IMR-90 (cell line): Measurements from ENCODE around the gene CECR2. TPM values are rescaled to one million over a fixed set of nuclear protein-coding genes. Genes with fewer than 3 reads are reported as not detected.

Experiments used
- ATAC-seq: fragments of 200-7000 bp; cut with Tn5 transposase; 2 replicates; pipeline ENCODE4 v1.9.1; 2020; ENCODE audit warnings: low read depth, mild to moderate bottlenecking, moderate library complexity
- BruUV-seq: library from RNA; stranded (reverse); fragments of 400-500 nt; replicated peaks from 2 replicates; lab custom pipeline; 2021; lab: Mats Ljungman, UMichigan
- CTCF ChIA-PET: fragments of 300-600 bp; formaldehyde crosslinking; extraction: SDS; loops from one replicate; lab custom pipeline; 2021; ENCODE audit warnings: antibody characterized with exemption; lab: Yijun Ruan, JAX
- POLR2A ChIA-PET: fragments of 300-600 bp; sonication (Branson Sonifier 250); formaldehyde crosslinking; loops from one replicate; lab custom pipeline; 2022; ENCODE audit warnings: antibody characterized with exemption; ENCODE audit not compliant: unreplicated experiment; lab: Charles Lee
- DNase-seq: peaks from one replicate; pipeline ENCODE4 v3.0.0; 2013
- H2AFZ ChIP-seq: replicated peaks from 2 replicates; pipeline ENCODE3; 2013; ENCODE audit warnings: low read length, mild to moderate bottlenecking; ENCODE audit not compliant: poor library complexity
- H2AK5ac ChIP-seq: 2 replicates; pipeline ENCODE4 v1.6.1; 2013; ENCODE audit warnings: low read depth, low read length, inconsistent platforms
- H2AK9ac ChIP-seq: replicated peaks from 2 replicates; pipeline ENCODE3; 2013; ENCODE audit warnings: mild to moderate bottlenecking, low read depth, low read length, moderate library complexity; ENCODE audit not compliant: poor library complexity
- H2BK120ac ChIP-seq: 2 replicates; pipeline ENCODE4 v1.6.1; 2013; ENCODE audit warnings: low read depth, low read length, inconsistent platforms
- H2BK15ac ChIP-seq: 3 replicates; pipeline ENCODE4 v1.6.1; 2013; ENCODE audit warnings: low read depth, low read length, inconsistent platforms
- H2BK20ac ChIP-seq: 2 replicates; pipeline ENCODE4 v1.6.1; 2013; ENCODE audit warnings: low read depth, mild to moderate bottlenecking, inconsistent platforms, low read length, moderate library complexity
- H2BK5ac ChIP-seq: 2 replicates; pipeline ENCODE4 v1.6.1; 2013; ENCODE audit warnings: mild to moderate bottlenecking, low read depth, low read length, inconsistent platforms; ENCODE audit not compliant: poor library complexity, severe bottlenecking
- H3K14ac ChIP-seq: replicated peaks from 2 replicates; pipeline ENCODE4 v1.6.1; 2013; ENCODE audit warnings: low read depth, low read length, inconsistent platforms
- H3K18ac ChIP-seq: 2 replicates; pipeline ENCODE4 v1.6.1; 2013; ENCODE audit warnings: low read depth, low read length, control low read depth
- H3K23ac ChIP-seq: 2 replicates; pipeline ENCODE4 v1.6.1; 2013; ENCODE audit warnings: low read depth, low read length, inconsistent platforms
- H3K27ac ChIP-seq: 2 replicates; pipeline ENCODE4 v1.5.1; 2013; ENCODE audit warnings: mild to moderate bottlenecking, control low read depth, low read length; ENCODE audit not compliant: insufficient read depth
- H3K27me3 ChIP-seq: 2 replicates; pipeline ENCODE4 v1.6.1; 2013; ENCODE audit warnings: low read length; ENCODE audit not compliant: control insufficient read depth, insufficient read depth
- H3K36me3 ChIP-seq: 2 replicates; pipeline ENCODE4 v1.6.1; 2013; ENCODE audit warnings: low read length, mixed read lengths; ENCODE audit not compliant: control insufficient read depth, insufficient read depth
- H3K4ac ChIP-seq: 2 replicates; pipeline ENCODE4 v1.6.1; 2013; ENCODE audit warnings: low read depth, low read length, inconsistent platforms
- H3K4me1 ChIP-seq: 2 replicates; pipeline ENCODE4 v1.6.1; 2013; ENCODE audit warnings: low read length, mixed read lengths; ENCODE audit not compliant: control insufficient read depth, insufficient read depth
- H3K4me2 ChIP-seq: 2 replicates; pipeline ENCODE4 v1.6.1; 2013; ENCODE audit warnings: low read depth, mild to moderate bottlenecking, control low read depth, low read length, moderate library complexity
- H3K4me3 ChIP-seq: 2 replicates; pipeline ENCODE4 v1.5.1; 2013; ENCODE audit warnings: low read depth, mild to moderate bottlenecking, control low read depth, low read length, moderate library complexity; ENCODE audit not compliant: insufficient read depth
- H3K56ac ChIP-seq: 2 replicates; pipeline ENCODE4 v1.6.1; 2013; ENCODE audit warnings: low read length, inconsistent platforms; ENCODE audit not compliant: insufficient read depth; ENCODE audit errors: extremely low read depth
- H3K79me1 ChIP-seq, 2 experiments: 2 replicates each; pipeline ENCODE4 v1.6.1; 2013; ENCODE audit warnings: low read length in 2 of 2, inconsistent platforms in 1 of 2, low read depth in 1 of 2
- H3K9ac ChIP-seq: 2 replicates; pipeline ENCODE4 v1.6.1; 2013; ENCODE audit warnings: low read depth, low read length, control low read depth
- H3K9me1 ChIP-seq: 2 replicates; pipeline ENCODE4 v1.6.1; 2013; ENCODE audit warnings: low read length, inconsistent platforms; ENCODE audit not compliant: insufficient read depth
- H3K9me3 ChIP-seq: 2 replicates; pipeline ENCODE4 v1.6.1; 2013; ENCODE audit warnings: low read length; ENCODE audit not compliant: control insufficient read depth, insufficient read depth
- H4K20me1 ChIP-seq: 2 replicates; pipeline ENCODE4 v1.6.1; 2013; ENCODE audit warnings: low read length, inconsistent platforms; ENCODE audit not compliant: insufficient read depth
- H4K5ac ChIP-seq: 2 replicates; pipeline ENCODE4 v1.6.1; 2013; ENCODE audit warnings: mild to moderate bottlenecking, low read depth, low read length, control low read depth
- H4K8ac ChIP-seq, 2 experiments: 2 replicates each; pipeline ENCODE4 v1.6.1; 2013; ENCODE audit warnings: low read depth in 2 of 2, low read length in 2 of 2, control low read depth in 1 of 2, inconsistent platforms in 1 of 2
- H4K91ac ChIP-seq: 2 replicates; pipeline ENCODE4 v1.6.1; 2013; ENCODE audit warnings: low read depth, low read length, inconsistent platforms; ENCODE audit not compliant: insufficient read depth
- CHD1 ChIP-seq: IDR thresholded peaks from 2 replicates; pipeline ENCODE4 v1.6.1; 2012; ENCODE audit warnings: low read depth, low read length, improper control_type of control experiment
- NFE2L2 ChIP-seq: fragments of 150-350 bp; IDR thresholded peaks from 2 replicates; pipeline ENCODE4 v1.6.1; 2016; ENCODE audit warnings: low read depth, mild to moderate bottlenecking, low read length
- WGBS, 2 experiments: methylation state at CpG; one replicate each; pipeline versions ENCODE4 v1.1.5 to v1.1.7; 2013; ENCODE audit warnings: missing lambda C conversion rate in 2 of 2; ENCODE audit not compliant: insufficient read length in 1 of 2; ENCODE audit errors: extremely low coverage in 2 of 2; 5-methylcytosine and 5-hydroxymethylcytosine counted together
- dilution Hi-C: fragments of 300-500 bp; cut with HindIII; formaldehyde crosslinking; loops from one replicate; pipeline ENCODE4 v1.14.3; 2018; ENCODE audit warnings: low sequenced_read_pairs; ENCODE audit not compliant: unreplicated experiment
- in situ Hi-C: fragments of 300-500 bp; cut with MboI; formaldehyde crosslinking; loops from 3 replicates; pipeline ENCODE4 v1.14.3; 2019; ENCODE audit warnings: low sequenced_read_pairs, inconsistent platforms, mixed read lengths
- intact Hi-C: fragments of 100-400 bp; cut with micrococcal nuclease; formaldehyde crosslinking; loops from 2 replicates; pipeline ENCODE4 v1.10.0; 2022
- polyA plus RNA-seq, 3 experiments: library from polyadenylated mRNA; depleted of rRNA; stranded (reverse); fragments of >200 nt; gene quantifications; 2 replicates each; pipeline ENCODE4 v1.2.3, GENCODE V29; 2012; ENCODE audit warnings: low replicate concordance in 1 of 3
- total RNA-seq: library from RNA; depleted of rRNA; stranded (reverse); fragments of >200 nt; gene quantifications from 2 replicates; pipeline ENCODE4 v1.2.3, GENCODE V29; 2012

CECR2 gene
- total and polyA plus RNA-seq, 2 of the 4 experiments (the other 2 are of a cell fraction), result under 0.01 TPM; not detected in 1

- H3K27ac ChIP-seq, result no peak overlapping the region
- H2BK120ac ChIP-seq, result no peak overlapping the region
- intact Hi-C loops (no loop called here), dilution Hi-C loops (no loop called here), in situ Hi-C loops (no loop called here)
- no peak overlapping the region for H4K5ac ChIP-seq
- H2BK20ac ChIP-seq, result no peak overlapping the region
- peaks cover 20% of the 10 kb centered on the region; the same call in 1 of the 2 replicates for H4K20me1 ChIP-seq
- no peak overlapping the region for H4K8ac ChIP-seq
- DNase-seq (no peak), ATAC-seq (no peak)
- no peak overlapping the region for H2BK15ac ChIP-seq
- H3K4me3 ChIP-seq, result no peak overlapping the region
- no peak overlapping the region for H2AFZ ChIP-seq
- no peak overlapping the region for H3K56ac ChIP-seq
- H4K91ac ChIP-seq, result no peak overlapping the region
- H3K4me2 ChIP-seq, result no peak overlapping the region
- H3K36me3 ChIP-seq, result peaks cover 29% of the 10 kb centered on the region
- no peak overlapping the region for H2AK5ac ChIP-seq
- CTCF ChIA-PET, result no interaction called here
- H3K4ac ChIP-seq, result no peak overlapping the region
- no TSS peak for BruUV-seq
- H3K27me3 ChIP-seq, result no peaks in the 10 kb centered on the region
- no peak overlapping the region for H2BK5ac ChIP-seq
- POLR2A ChIA-PET, result no interaction called here
- H3K9me3 ChIP-seq, result no peaks in the 10 kb centered on the region
- H3K18ac ChIP-seq, result no peak overlapping the region
- H3K14ac ChIP-seq, result no peak overlapping the region
- peaks cover 4% of the 10 kb centered on the region; the same call in 1 of the 2 replicates for H3K9me1 ChIP-seq
- 0 out of 2 replicates have a peak, but pooled peaks cover 2% of the 10 kb centered on the region for H3K4me1 ChIP-seq
- no peak overlapping the region for H3K23ac ChIP-seq
- no peak overlapping the region for H3K9ac ChIP-seq
- no peak overlapping the region for H2AK9ac ChIP-seq
- 60% methylated on average over 1 of the region's 4 CpGs; no CpG with 5 or more reads in 1 of the 2 experiments for WGBS, 2 experiments
- peaks cover 27 to 48% of the 10 kb centered on the region in 2 experiments for H3K79me1 ChIP-seq
- no peak for TF ChIP-seq CHD1
- TF ChIP-seq NFE2L2, result no peak
Measured at GRCh38 chr22:17603668-17604067, 234.4 kb downstream of the CECR2 start.
